ENCODE results near the gene GDF10. TPM values are rescaled to one million over a fixed set of nuclear protein-coding genes. Genes with fewer than 3 reads are reported as not detected.
A peak's percentile ranks its signal among the peaks of the same experiment; 100 is the strongest.

The GDF10 gene
- total and polyA plus RNA-seq, 9 of the 15 experiments (the other 6 are each of a cell fraction or from before 2014, with no cell fraction given) = 0.03 to 0.20 (median 0.11) TPM; not detected in 6

- TF ChIP-seq ARID4B (CRISPR knock-in tag; IDR thresholded peaks at IDR 0.05) (no peak), PHF21A (IDR thresholded peaks at IDR 0.05; ENCODE audit: borderline replicate concordance, low read depth) (peak; percentile 68; the same call in 1 of the 2 replicates), ZNF584 (CRISPR knock-in tag; IDR thresholded peaks at IDR 0.05; ENCODE audit: low read depth) (no peak), TAF7 (tag; IDR thresholded peaks at IDR 0.05) (no peak), MGA (IDR thresholded peaks at IDR 0.05) (no peak), POLR2AphosphoS2 (IDR thresholded peaks at IDR 0.05; ENCODE audit: low read length) (no peak), ASH1L (IDR thresholded peaks at IDR 0.05; ENCODE audit: borderline replicate concordance, low read depth, partially characterized antibody) (no peak), RBFOX2 (IDR thresholded peaks at IDR 0.05; ENCODE audit: low read depth, low read length) (no peak), HDAC2 (IDR thresholded peaks at IDR 0.05) (peak; percentile 88), FOSL1 (tag; conservative IDR thresholded peaks at IDR 0.05) (no peak), ZNF707 (CRISPR knock-in tag; conservative IDR thresholded peaks at IDR 0.05) (no peak)
Observed at GRCh38 chr10:47306387-47307210, 6.6 kb downstream of the GDF10 start (continued).

All from K562 (cell line).